Calu3 (cell line): ENCODE results near the gene SLMAP. TPM values are rescaled to one million over a fixed set of nuclear protein-coding genes. Genes with fewer than 3 reads are reported as not detected.
A peak's percentile ranks its signal among the peaks of the same experiment; 100 is the strongest.

Experiments
- Bru-seq: library from RNA; stranded (reverse); fragments of 400-500 nt; gene quantifications from one replicate; lab custom pipeline; 2021; lab: Mats Ljungman, UMichigan
- BruChase-seq, 2 experiments: library from RNA; stranded (reverse); fragments of 400-500 nt; gene quantifications; one replicate each; lab custom pipeline; 2021; lab: Mats Ljungman, UMichigan
- BruUV-seq: library from RNA; stranded (reverse); fragments of 400-500 nt; replicated peaks from 2 replicates; lab custom pipeline; 2021; lab: Mats Ljungman, UMichigan
- CTCF ChIA-PET: fragments of 300-600 bp; sonication (Branson Sonifier 250); formaldehyde crosslinking; loops from one replicate; lab custom pipeline; 2022; ENCODE audit warnings: antibody characterized with exemption; lab: Charles Lee
- DNase-seq: peaks from one replicate; pipeline ENCODE4 v3.0.0; 2022
- H3K27ac Mint-ChIP-seq: one replicate; pipeline ENCODE4 v1.8.0; 2022; ENCODE audit warnings: mixed read lengths; ENCODE audit not compliant: unreplicated experiment
- H3K27me3 Mint-ChIP-seq: one replicate; pipeline ENCODE4 v1.8.0; 2022; ENCODE audit warnings: mixed read lengths; ENCODE audit not compliant: unreplicated experiment
- H3K36me3 Mint-ChIP-seq: one replicate; pipeline ENCODE4 v1.8.0; 2022; ENCODE audit warnings: mild to moderate bottlenecking, moderate library complexity, mixed read lengths; ENCODE audit not compliant: insufficient read depth, unreplicated experiment
- H3K4me1 Mint-ChIP-seq: one replicate; pipeline ENCODE4 v1.8.0; 2022; ENCODE audit warnings: mild to moderate bottlenecking, low read depth, mixed read lengths; ENCODE audit not compliant: unreplicated experiment
- H3K4me3 Mint-ChIP-seq: one replicate; pipeline ENCODE4 v1.8.0; 2022; ENCODE audit warnings: mild to moderate bottlenecking, low read depth, moderate library complexity, mixed read lengths; ENCODE audit not compliant: unreplicated experiment
- H3K9me3 Mint-ChIP-seq: one replicate; pipeline ENCODE4 v1.8.0; 2022; ENCODE audit warnings: low read depth, mixed read lengths; ENCODE audit not compliant: unreplicated experiment
- intact Hi-C: fragments of 100-400 bp; cut with micrococcal nuclease; formaldehyde crosslinking; loops from one replicate; pipeline ENCODE4 v1.10.0; 2022; ENCODE audit not compliant: unreplicated experiment
- long read RNA-seq: library from polyadenylated mRNA; stranded (forward); transcript quantifications from one replicate; pipeline ENCODE4 v2.0.0, GENCODE V29; 2022
- total RNA-seq: library from RNA; stranded (reverse); gene quantifications from 2 replicates; pipeline ENCODE4 v1.2.3, GENCODE V29; 2022
- TF ChIP-seq, protein P1 (sequence below): fragments of 200-600 bp; IDR thresholded peaks from one replicate; pipeline ENCODE4 v1.8.0; 2022; ENCODE audit warnings: antibody characterized with exemption; ENCODE audit not compliant: unreplicated experiment

SLMAP gene, protein sequence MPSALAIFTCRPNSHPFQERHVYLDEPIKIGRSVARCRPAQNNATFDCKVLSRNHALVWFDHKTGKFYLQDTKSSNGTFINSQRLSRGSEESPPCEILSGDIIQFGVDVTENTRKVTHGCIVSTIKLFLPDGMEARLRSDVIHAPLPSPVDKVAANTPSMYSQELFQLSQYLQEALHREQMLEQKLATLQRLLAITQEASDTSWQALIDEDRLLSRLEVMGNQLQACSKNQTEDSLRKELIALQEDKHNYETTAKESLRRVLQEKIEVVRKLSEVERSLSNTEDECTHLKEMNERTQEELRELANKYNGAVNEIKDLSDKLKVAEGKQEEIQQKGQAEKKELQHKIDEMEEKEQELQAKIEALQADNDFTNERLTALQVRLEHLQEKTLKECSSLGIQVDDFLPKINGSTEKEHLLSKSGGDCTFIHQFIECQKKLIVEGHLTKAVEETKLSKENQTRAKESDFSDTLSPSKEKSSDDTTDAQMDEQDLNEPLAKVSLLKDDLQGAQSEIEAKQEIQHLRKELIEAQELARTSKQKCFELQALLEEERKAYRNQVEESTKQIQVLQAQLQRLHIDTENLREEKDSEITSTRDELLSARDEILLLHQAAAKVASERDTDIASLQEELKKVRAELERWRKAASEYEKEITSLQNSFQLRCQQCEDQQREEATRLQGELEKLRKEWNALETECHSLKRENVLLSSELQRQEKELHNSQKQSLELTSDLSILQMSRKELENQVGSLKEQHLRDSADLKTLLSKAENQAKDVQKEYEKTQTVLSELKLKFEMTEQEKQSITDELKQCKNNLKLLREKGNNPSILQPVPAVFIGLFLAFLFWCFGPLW
- total RNA-seq (103 and 114 TPM in 2 replicates), Bru-seq, nascent RNA (percentile 92 among the genes with signal in this experiment), BruChase-seq, experiment 1, labeled RNA remaining after a 6-hour chase (percentile 89 among the genes with signal in this experiment), BruChase-seq, experiment 2, labeled RNA remaining after a 2-hour chase (percentile 87 among the genes with signal in this experiment)
- long read RNA-seq, full-length matches to known transcripts = 1 of 47 reads
- long read RNA-seq, partial matches to known transcripts = 12 of 47 reads
- long read RNA-seq, other reads (novel, unspliced or antisense) = 34 of 47 reads

DNA sequence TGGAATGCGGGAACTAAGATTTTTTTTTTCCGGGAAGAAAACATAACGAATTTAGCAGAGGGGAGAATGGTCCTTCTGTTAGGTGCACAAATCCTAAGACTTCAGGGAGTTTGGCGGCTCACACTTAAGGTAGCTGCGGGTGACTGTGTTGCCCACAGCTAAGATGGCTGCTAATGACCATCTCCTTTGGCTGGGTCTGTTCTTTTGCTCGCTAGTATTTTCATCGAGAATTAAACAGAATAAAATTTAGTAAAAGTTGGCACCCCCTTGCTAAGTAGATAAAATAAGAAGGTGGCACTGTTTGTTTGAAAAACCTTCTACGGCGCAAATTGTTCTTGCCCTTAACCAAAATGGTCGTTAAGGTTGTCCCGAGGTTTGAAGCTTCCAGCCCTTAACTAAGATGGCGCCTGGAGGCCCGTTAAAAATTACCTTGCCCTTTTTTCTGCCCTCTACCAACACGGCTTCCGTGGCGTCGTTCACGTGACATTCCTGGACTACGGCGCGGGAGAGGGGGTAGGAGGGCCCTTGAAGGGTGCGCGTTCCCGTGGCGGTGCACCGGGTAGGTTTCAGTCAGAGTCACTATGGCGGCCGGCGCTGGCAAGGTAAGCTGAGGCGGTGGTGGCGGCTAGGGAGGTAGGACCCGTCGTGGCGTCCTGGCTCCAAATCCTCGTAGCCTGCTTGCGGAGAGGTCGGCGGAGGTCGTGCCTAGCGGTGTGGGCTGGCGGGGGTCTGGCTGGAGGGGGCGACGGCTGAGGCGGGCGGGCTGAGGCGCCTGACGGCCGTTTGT lies at the start of gene SLMAP:
TSS of gene SLMAP (plus strand) at position 569 of the 787 bp plus-strand sequence. CDS start 1,343 bp downstream, outside the sequence.
- H3K27ac Mint-ChIP-seq = peak within 1 kb of the TSS; percentile 82
- no TSS peak for BruUV-seq
- H3K4me3 Mint-ChIP-seq = peak within 1 kb of the TSS; percentile 89
- peaks cover 49% of the 10 kb centered on the region for H3K36me3 Mint-ChIP-seq
- peaks cover 18% of the 10 kb centered on the region for H3K4me1 Mint-ChIP-seq
- peak; percentile 96 for DNase-seq
- CTCF ChIA-PET = interaction anchor here (0.8 to 1.7 kb wide), 4 partner anchors 14 to 67 kb away, joined by 3 to 4 read pairs (median 4); partner anchors contain the start of gene DENND6A
- intact Hi-C loops = loop anchor here (1.0 to 10.0 kb wide), 3 partner anchors 64 to 161 kb away; partner anchors contain the start of gene ARF4
- H3K9me3 Mint-ChIP-seq = no peaks in the 10 kb centered on the region
- TF ChIP-seq, protein P1, sequence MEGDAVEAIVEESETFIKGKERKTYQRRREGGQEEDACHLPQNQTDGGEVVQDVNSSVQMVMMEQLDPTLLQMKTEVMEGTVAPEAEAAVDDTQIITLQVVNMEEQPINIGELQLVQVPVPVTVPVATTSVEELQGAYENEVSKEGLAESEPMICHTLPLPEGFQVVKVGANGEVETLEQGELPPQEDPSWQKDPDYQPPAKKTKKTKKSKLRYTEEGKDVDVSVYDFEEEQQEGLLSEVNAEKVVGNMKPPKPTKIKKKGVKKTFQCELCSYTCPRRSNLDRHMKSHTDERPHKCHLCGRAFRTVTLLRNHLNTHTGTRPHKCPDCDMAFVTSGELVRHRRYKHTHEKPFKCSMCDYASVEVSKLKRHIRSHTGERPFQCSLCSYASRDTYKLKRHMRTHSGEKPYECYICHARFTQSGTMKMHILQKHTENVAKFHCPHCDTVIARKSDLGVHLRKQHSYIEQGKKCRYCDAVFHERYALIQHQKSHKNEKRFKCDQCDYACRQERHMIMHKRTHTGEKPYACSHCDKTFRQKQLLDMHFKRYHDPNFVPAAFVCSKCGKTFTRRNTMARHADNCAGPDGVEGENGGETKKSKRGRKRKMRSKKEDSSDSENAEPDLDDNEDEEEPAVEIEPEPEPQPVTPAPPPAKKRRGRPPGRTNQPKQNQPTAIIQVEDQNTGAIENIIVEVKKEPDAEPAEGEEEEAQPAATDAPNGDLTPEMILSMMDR = no peak
- H3K27me3 Mint-ChIP-seq = no peaks in the 10 kb centered on the region

DNA sequence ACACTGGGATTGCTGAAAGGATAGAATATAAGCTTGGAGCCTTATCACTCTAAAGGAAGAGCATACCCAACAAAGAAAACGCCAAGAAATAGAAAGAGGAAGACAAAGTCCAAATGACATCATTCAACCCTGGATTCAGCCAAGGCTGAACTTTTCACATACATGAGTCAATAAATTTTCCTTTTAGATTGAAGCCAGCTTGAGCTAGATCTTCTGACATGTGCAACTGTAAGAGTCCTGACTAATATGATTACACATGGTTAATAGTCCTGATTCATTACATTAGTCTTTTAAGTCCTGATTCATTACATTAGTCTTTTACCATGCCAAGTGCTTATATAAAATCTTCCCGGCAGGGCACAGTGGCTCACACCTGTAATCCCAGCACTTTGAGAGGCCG lies 49.6 kb upstream of the SLMAP start:
- Mint-ChIP-seq H3K9me3 (peaks cover 2% of the 10 kb centered on the region), H3K36me3 (no peaks in the 10 kb centered on the region), H3K4me3 (no peak overlapping the region), H3K27me3 (no peaks in the 10 kb centered on the region), H3K4me1 (peaks cover 26% of the 10 kb centered on the region), H3K27ac (peak overlapping the region; percentile 28)
- no TSS peak for BruUV-seq
- peak; percentile 21 for DNase-seq
- TF ChIP-seq, protein P1 = no peak
- CTCF ChIA-PET = interaction anchor here (0.5 to 1.0 kb wide), 2 partner anchors 10 to 924 kb away, joined by 5 to 7 read pairs; no protein-coding TSS in a partner anchor
- intact Hi-C loops = loop anchor here (2.0 kb wide), 1 partner anchor 14 kb away; the partner anchor contains the start of gene DENND6A

DNA sequence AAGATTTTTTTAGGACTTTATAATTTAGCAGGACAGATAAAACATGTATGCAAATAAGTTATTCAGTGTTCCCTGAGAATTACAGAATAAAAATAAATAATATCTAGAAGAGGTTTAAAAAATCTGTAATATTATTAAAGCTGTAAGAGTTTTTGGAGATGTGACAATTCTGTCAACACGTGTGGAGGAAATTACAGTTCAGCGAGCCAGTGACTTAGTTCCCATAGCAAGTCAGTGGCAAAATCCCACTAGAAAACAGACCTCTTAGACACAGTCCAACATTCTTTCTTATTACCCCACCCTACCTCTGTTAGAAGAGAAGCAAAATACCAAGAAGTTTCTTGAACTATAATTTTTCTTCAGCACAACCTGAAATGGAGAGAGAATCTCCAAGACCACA lies 47.1 kb upstream of the SLMAP start:
- Mint-ChIP-seq H3K4me3 (peak overlapping the region; percentile 6), H3K4me1 (peaks cover 26% of the 10 kb centered on the region), H3K9me3 (peaks cover 2% of the 10 kb centered on the region), H3K27me3 (no peaks in the 10 kb centered on the region), H3K36me3 (no peaks in the 10 kb centered on the region), H3K27ac (peak overlapping the region; percentile 88)
- TF ChIP-seq, protein P1 = no peak
- no peak for DNase-seq
- CTCF ChIA-PET = interaction anchor here (1.1 to 1.2 kb wide), 2 partner anchors 16 to 47 kb away, joined by 4 read pairs; partner anchors contain the start of genes DENND6A and SLMAP
- intact Hi-C loops = loop anchor here (1.0 kb wide), 1 partner anchor 48 kb away; no protein-coding TSS in a partner anchor
- no TSS peak for BruUV-seq
